Measurements from ENCODE around the gene KCNK5.

DNA sequence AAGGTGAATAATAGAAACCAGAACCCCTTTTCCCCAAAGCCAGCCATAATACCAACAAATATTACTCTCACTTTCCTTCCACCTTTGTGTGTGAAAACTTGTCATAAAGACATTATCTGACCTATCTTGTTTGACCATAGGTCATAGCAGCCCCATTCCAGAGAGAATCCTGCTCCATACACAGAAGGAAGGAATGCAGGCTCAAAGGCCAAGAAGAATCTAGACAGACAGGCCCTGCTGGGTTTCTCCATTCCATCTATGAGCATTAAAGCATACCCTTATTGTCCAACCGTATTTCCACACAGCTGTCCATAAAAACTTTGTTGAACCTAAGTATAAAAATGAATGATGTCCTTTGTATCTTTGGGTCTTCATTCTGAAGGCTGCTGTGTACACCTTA lies 40.7 kb upstream of the KCNK5 start:
- TF ChIP-seq, protein P1, sequence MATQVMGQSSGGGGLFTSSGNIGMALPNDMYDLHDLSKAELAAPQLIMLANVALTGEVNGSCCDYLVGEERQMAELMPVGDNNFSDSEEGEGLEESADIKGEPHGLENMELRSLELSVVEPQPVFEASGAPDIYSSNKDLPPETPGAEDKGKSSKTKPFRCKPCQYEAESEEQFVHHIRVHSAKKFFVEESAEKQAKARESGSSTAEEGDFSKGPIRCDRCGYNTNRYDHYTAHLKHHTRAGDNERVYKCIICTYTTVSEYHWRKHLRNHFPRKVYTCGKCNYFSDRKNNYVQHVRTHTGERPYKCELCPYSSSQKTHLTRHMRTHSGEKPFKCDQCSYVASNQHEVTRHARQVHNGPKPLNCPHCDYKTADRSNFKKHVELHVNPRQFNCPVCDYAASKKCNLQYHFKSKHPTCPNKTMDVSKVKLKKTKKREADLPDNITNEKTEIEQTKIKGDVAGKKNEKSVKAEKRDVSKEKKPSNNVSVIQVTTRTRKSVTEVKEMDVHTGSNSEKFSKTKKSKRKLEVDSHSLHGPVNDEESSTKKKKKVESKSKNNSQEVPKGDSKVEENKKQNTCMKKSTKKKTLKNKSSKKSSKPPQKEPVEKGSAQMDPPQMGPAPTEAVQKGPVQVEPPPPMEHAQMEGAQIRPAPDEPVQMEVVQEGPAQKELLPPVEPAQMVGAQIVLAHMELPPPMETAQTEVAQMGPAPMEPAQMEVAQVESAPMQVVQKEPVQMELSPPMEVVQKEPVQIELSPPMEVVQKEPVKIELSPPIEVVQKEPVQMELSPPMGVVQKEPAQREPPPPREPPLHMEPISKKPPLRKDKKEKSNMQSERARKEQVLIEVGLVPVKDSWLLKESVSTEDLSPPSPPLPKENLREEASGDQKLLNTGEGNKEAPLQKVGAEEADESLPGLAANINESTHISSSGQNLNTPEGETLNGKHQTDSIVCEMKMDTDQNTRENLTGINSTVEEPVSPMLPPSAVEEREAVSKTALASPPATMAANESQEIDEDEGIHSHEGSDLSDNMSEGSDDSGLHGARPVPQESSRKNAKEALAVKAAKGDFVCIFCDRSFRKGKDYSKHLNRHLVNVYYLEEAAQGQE (IDR thresholded peaks at IDR 0.05; ENCODE audit: borderline replicate concordance), result no peak
- TF ChIP-seq, protein P2, sequence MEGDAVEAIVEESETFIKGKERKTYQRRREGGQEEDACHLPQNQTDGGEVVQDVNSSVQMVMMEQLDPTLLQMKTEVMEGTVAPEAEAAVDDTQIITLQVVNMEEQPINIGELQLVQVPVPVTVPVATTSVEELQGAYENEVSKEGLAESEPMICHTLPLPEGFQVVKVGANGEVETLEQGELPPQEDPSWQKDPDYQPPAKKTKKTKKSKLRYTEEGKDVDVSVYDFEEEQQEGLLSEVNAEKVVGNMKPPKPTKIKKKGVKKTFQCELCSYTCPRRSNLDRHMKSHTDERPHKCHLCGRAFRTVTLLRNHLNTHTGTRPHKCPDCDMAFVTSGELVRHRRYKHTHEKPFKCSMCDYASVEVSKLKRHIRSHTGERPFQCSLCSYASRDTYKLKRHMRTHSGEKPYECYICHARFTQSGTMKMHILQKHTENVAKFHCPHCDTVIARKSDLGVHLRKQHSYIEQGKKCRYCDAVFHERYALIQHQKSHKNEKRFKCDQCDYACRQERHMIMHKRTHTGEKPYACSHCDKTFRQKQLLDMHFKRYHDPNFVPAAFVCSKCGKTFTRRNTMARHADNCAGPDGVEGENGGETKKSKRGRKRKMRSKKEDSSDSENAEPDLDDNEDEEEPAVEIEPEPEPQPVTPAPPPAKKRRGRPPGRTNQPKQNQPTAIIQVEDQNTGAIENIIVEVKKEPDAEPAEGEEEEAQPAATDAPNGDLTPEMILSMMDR (IDR thresholded peaks at IDR 0.05; ENCODE audit: poor library complexity, severe bottlenecking), result no peak
- TF ChIP-seq EZH2 (IDR thresholded peaks at IDR 0.05; ENCODE audit: borderline replicate concordance, insufficient read depth, low read length, poor library complexity, severe bottlenecking) (no peak), MXI1 (conservative IDR thresholded peaks at IDR 0.05; ENCODE audit: poor library complexity, severe bottlenecking) (no peak)

Measured in neural cell (in vitro differentiated cells).